Memory B cell (primary cell): ENCODE results near the gene IL21R.

Experiments
- ATAC-seq: fragments of 150-1000 bp; cut with Tn5 transposase; 2 replicates; pipeline ENCODE4 v1.10.0; 2021; ENCODE audit warnings: low read depth, mild to moderate bottlenecking, moderate library complexity
- DNase-seq, 2 donors: peaks; one replicate each; pipeline ENCODE4 v3.0.0; 2022; ENCODE audit warnings: low spot score in 2 of 2
- H3K27ac Mint-ChIP-seq: one replicate; pipeline ENCODE4 v1.8.0; 2022; ENCODE audit warnings: mild to moderate bottlenecking, moderate library complexity, mixed read lengths
- H3K27me3 Mint-ChIP-seq: one replicate; pipeline ENCODE4 v1.8.0; 2022; ENCODE audit warnings: mixed read lengths
- H3K36me3 Mint-ChIP-seq: one replicate; pipeline ENCODE4 v1.8.0; 2022; ENCODE audit warnings: mild to moderate bottlenecking, mixed read lengths
- H3K4me1 Mint-ChIP-seq: one replicate; pipeline ENCODE4 v1.8.0; 2022; ENCODE audit warnings: mixed read lengths
- H3K4me3 Mint-ChIP-seq: one replicate; pipeline ENCODE4 v1.8.0; 2022; ENCODE audit warnings: mild to moderate bottlenecking, moderate library complexity, mixed read lengths
- H3K9me3 Mint-ChIP-seq: one replicate; pipeline ENCODE4 v1.8.0; 2022; ENCODE audit warnings: mixed read lengths

Gene IL21R

DNA sequence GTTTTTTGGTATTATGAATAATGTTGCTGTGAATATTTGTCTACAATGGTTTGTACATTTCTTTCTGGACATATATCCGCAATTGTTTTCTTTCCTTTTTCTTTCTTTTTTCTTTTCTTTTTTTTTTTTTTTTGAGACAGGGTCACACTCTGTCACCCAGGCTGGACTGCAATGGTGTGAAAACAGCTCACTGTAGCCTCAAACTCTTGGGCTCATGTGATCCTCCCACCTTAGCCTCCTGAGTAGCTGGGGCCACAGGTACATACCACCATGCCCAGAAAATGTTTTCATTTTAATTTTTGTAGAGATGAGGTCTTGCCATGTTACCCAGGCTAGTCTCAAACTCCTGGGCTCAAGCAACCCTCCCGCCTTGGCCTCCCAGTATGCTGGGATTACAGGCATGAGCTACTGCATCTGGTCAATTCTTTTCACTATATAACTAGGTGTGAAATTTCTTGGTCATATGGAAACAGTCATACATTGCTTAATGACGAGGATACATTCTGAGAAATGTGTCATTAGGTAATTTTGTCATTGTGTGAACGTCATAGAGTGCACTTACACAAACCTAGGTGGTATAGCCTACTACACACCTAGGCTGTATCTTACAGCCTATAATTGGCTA lies 15.2 kb downstream of the IL21R start:
- Mint-ChIP-seq H3K4me3 (no peak overlapping the region), H3K27ac (no peak overlapping the region), H3K27me3 (no peaks in the 10 kb centered on the region), H3K36me3 (peaks cover 9% of the 10 kb centered on the region), H3K4me1 (peaks cover 5% of the 10 kb centered on the region), H3K9me3 (peaks cover 10% of the 10 kb centered on the region)
- DNase-seq (no peak), ATAC-seq (no peak)

GRCh38 chr16:27421961-27422740 lies 20.2 kb downstream of the IL21R start:
- peaks cover 11% of the 10 kb centered on the region for H3K4me1 Mint-ChIP-seq
- H3K9me3 Mint-ChIP-seq = peaks cover 9% of the 10 kb centered on the region
- ATAC-seq (no peak), DNase-seq (no peak)
- no peaks in the 10 kb centered on the region for H3K27me3 Mint-ChIP-seq
- H3K36me3 Mint-ChIP-seq = peaks cover 5% of the 10 kb centered on the region
- H3K4me3 Mint-ChIP-seq = no peak overlapping the region
- no peak overlapping the region for H3K27ac Mint-ChIP-seq

- Mint-ChIP-seq H3K27ac (no peak overlapping the region), H3K4me1 (peaks cover 14% of the 10 kb centered on the region), H3K9me3 (peaks cover 7% of the 10 kb centered on the region), H3K36me3 (peaks cover 4% of the 10 kb centered on the region), H3K27me3 (peaks cover 4% of the 10 kb centered on the region), H3K4me3 (no peak overlapping the region)
- ATAC-seq = no peak
- DNase-seq = peak in 1 of 2 donors; percentile 10
These were observed 23.0 kb downstream of the IL21R start for GRCh38 chr16:27424772-27425498.

DNA sequence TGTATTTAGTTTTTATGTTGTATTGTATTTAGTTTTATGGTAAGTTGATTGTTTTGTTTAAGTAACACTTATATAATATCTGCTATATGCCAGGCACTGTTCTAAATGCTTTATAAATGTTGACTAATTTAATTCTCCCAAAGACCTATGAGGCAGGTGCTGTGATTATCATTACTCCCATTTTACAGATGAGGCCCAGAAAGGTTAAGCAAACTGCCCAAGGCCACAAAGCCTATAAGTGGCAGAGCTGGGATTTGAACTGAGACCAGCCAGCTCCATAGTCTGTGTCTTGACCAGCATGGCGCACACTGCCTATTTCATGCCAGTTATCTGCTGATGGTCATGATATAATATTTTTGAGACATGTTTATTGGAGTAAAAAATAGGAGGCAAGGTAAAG lies 24.0 kb downstream of the IL21R start:
- Mint-ChIP-seq H3K4me3 (no peak overlapping the region), H3K4me1 (peaks cover 19% of the 10 kb centered on the region), H3K9me3 (peaks cover 7% of the 10 kb centered on the region), H3K36me3 (peaks cover 3% of the 10 kb centered on the region), H3K27ac (peak overlapping the region; percentile 80), H3K27me3 (peaks cover 6% of the 10 kb centered on the region)
- ATAC-seq (no peak), DNase-seq (no peak)

DNA sequence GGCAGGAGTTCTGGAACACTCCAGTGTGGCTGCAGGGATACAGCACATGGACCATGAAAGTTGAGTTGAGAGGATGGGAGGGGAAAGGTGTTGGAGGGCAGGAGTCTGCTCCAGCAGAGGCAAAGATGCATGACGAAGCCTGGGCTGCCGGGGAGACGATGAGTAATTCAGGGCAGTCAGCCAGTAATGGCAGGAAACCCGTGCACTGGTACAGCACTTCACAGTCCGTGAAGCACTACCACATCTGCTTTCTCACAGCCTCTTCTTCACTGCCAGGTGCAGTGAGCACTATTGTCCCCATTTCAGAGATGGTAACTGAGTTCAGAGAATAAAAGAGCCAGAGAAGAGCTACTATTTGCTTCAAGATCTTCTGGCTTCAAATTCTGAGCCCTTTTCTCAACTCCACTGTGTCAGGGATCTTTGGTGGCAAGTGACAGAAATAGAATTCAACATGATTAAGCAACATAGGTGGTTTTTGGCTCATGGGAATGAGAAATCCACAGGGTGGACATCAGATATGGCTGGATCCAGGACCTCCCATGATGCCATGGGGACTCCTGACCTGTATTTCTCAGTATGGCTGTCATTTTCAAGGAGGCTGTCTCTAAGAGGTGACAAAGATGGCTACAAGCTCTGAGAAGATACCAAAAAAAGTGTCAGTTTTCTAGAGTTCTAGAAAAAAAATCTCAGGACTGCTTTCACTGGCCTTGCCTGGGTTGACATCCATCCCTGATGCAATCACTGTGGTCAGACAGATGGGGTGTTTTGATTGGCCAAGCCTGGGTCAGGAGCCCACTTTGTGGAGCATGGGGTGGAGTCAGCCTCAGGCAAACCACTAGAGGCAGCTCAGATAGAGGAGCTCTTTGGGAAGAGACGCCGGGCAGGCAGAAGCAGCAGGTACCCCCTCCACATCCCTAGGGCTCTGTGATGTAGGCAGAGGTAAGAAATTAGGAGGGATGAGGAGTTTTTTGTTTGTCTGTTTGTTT lies 24.7 kb downstream of the IL21R start:
- H3K4me3 Mint-ChIP-seq = peak overlapping the region; percentile 6
- peak; percentile 99 for ATAC-seq
- H3K27ac Mint-ChIP-seq = peak overlapping the region; percentile 80
- peaks cover 3% of the 10 kb centered on the region for H3K36me3 Mint-ChIP-seq
- DNase-seq = peak; percentile 60 to 67
- H3K9me3 Mint-ChIP-seq = peaks cover 6% of the 10 kb centered on the region
- peaks cover 19% of the 10 kb centered on the region for H3K4me1 Mint-ChIP-seq
- H3K27me3 Mint-ChIP-seq = peaks cover 8% of the 10 kb centered on the region

GRCh38 chr16:27427538-27427937 lies 25.6 kb downstream of the IL21R start:
- H3K4me1 Mint-ChIP-seq = peaks cover 21% of the 10 kb centered on the region

GRCh38 chr16:27428026-27428785 lies 26.2 kb downstream of the IL21R start:
- Mint-ChIP-seq H3K4me1 (peaks cover 25% of the 10 kb centered on the region), H3K4me3 (no peak overlapping the region), H3K27ac (no peak overlapping the region)

More at GRCh38 chr16:27427538-27427937, 25.6 kb downstream of the IL21R start:
- ATAC-seq = no peak
- Mint-ChIP-seq H3K36me3 (no peaks in the 10 kb centered on the region), H3K4me3 (no peak overlapping the region), H3K27me3 (peaks cover 10% of the 10 kb centered on the region), H3K9me3 (no peaks in the 10 kb centered on the region), H3K27ac (no peak overlapping the region)
- peak in 1 of 2 donors; percentile 10 for DNase-seq

GRCh38 chr16:27429330-27429871 lies 27.4 kb downstream of the IL21R start:
- Mint-ChIP-seq H3K4me1 (peaks cover 25% of the 10 kb centered on the region), H3K27ac (no peak overlapping the region), H3K9me3 (no peaks in the 10 kb centered on the region), H3K4me3 (no peak overlapping the region), H3K27me3 (peaks cover 12% of the 10 kb centered on the region), H3K36me3 (no peaks in the 10 kb centered on the region)
- ATAC-seq = no peak
- DNase-seq = peak in 1 of 2 donors; percentile 9

More at GRCh38 chr16:27428026-27428785, 26.2 kb downstream of the IL21R start:
- Mint-ChIP-seq H3K9me3 (no peaks in the 10 kb centered on the region), H3K27me3 (peaks cover 12% of the 10 kb centered on the region), H3K36me3 (no peaks in the 10 kb centered on the region)
- no peak for ATAC-seq
- peak in 1 of 2 donors; percentile 25 for DNase-seq

- ATAC-seq (no peak), DNase-seq (peak in 1 of 2 donors; percentile 11)
- H3K27me3 Mint-ChIP-seq = peaks cover 12% of the 10 kb centered on the region
- H3K27ac Mint-ChIP-seq = peak overlapping the region; percentile 45
- no peaks in the 10 kb centered on the region for H3K36me3 Mint-ChIP-seq
- H3K9me3 Mint-ChIP-seq = no peaks in the 10 kb centered on the region
- H3K4me1 Mint-ChIP-seq = peaks cover 25% of the 10 kb centered on the region
- no peak overlapping the region for H3K4me3 Mint-ChIP-seq
These were observed 28.0 kb downstream of the IL21R start for GRCh38 chr16:27429981-27430441.

DNA sequence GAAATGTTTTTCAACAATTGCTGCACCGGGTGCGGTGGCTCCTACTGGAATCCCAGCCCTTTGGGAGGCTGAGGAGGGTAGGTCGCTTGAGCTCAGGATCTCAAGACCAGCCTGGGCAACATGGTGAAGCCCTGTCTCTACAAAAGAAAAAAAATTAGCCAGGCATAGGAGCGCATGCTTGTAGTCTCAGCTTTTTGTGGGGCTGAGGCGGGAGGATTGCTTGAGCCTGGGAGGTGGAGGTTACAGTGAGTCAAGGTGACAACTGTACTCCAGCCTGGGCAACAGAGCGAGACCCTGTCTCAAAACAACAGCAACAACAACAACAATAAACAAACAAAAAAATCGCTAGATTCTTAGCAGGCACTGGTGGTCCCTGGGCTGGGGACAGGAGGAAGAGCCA lies 28.5 kb downstream of the IL21R start:
- H3K27me3 Mint-ChIP-seq = peaks cover 12% of the 10 kb centered on the region
- H3K36me3 Mint-ChIP-seq = no peaks in the 10 kb centered on the region
- H3K27ac Mint-ChIP-seq = peak overlapping the region; percentile 45
- H3K9me3 Mint-ChIP-seq = no peaks in the 10 kb centered on the region
- DNase-seq (peak in 1 of 2 donors; percentile 6), ATAC-seq (no peak)
- H3K4me1 Mint-ChIP-seq = peaks cover 25% of the 10 kb centered on the region
- H3K4me3 Mint-ChIP-seq = peak overlapping the region; percentile 46

DNA sequence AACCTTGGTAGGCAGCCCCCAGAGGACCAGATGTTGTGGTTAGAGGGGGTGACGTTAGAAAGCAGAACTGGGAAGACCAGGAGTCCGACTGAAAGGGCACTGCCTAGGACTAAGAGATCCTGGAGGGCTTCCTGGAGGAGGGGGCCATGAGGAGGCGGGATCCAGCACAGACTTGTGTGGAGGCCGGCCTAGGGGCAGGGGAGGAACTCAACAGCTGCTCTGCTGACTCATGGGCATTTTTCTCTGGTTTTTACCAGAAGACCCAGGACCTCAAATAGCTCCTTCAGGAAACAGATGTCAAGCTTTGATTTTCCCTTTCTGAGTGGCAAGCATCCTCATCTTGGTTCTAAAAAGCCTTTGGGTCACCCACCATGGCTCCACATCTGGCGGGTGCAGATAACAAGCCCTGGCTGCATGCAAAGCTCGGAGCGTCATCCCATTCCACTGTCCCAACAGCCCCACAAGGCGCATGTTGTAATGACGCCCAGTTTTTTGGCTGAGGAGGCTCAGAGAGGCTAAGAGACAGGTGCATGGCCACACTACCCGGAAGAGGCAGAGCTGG lies 29.0 kb downstream of the IL21R start:
- DNase-seq = peak in 1 of 2 donors; percentile 13
- H3K27ac Mint-ChIP-seq = peak overlapping the region; percentile 45
- H3K4me3 Mint-ChIP-seq = no peak overlapping the region
- peaks cover 24% of the 10 kb centered on the region for H3K4me1 Mint-ChIP-seq
- H3K27me3 Mint-ChIP-seq = peaks cover 12% of the 10 kb centered on the region
- no peaks in the 10 kb centered on the region for H3K9me3 Mint-ChIP-seq
- ATAC-seq = no peak
- H3K36me3 Mint-ChIP-seq = no peaks in the 10 kb centered on the region
